MCF 10A (cell line): ENCODE data around the gene AGBL1. TPM values are rescaled to one million over a fixed set of nuclear protein-coding genes. Genes with fewer than 3 reads are reported as not detected.

ENCODE experiments used
- BruUV-seq: library from RNA; stranded (reverse); fragments of 400-500 nt; replicated peaks from 2 replicates; lab custom pipeline; 2021; lab: Mats Ljungman, UMichigan
- CTCF ChIA-PET: fragments of 300-600 bp; sonication (Branson Sonifier 250); formaldehyde crosslinking; extraction: SDS; loops from one replicate; lab custom pipeline; 2021; ENCODE audit warnings: antibody characterized with exemption, inconsistent platforms; lab: Yijun Ruan, JAX
- POLR2A ChIA-PET: fragments of 300-600, 350-650 bp; sonication (Branson Sonifier 250); formaldehyde crosslinking; extraction: SDS; loops from one replicate; lab custom pipeline; 2020; ENCODE audit warnings: antibody characterized with exemption, inconsistent platforms; lab: Yijun Ruan, JAX
- DNase-seq: peaks from one replicate; pipeline ENCODE4 v3.0.0-alpha.2; 2018; ENCODE audit not compliant: unreplicated experiment
- H3K27ac Mint-ChIP-seq: one replicate; pipeline ENCODE4 v1.8.0; 2022; ENCODE audit warnings: mild to moderate bottlenecking, low read depth, mixed read lengths; ENCODE audit not compliant: unreplicated experiment
- H3K27me3 Mint-ChIP-seq: one replicate; pipeline ENCODE4 v1.8.0; 2022; ENCODE audit warnings: mixed read lengths; ENCODE audit not compliant: insufficient read depth, unreplicated experiment
- H3K36me3 Mint-ChIP-seq: one replicate; pipeline ENCODE4 v1.8.0; 2022; ENCODE audit warnings: mild to moderate bottlenecking, moderate library complexity, mixed read lengths; ENCODE audit not compliant: insufficient read depth, unreplicated experiment
- H3K4me1 Mint-ChIP-seq: one replicate; pipeline ENCODE4 v1.8.0; 2022; ENCODE audit warnings: mixed read lengths; ENCODE audit not compliant: insufficient read depth, unreplicated experiment
- H3K4me3 Mint-ChIP-seq: one replicate; pipeline ENCODE4 v1.8.0; 2022; ENCODE audit warnings: mild to moderate bottlenecking, moderate library complexity, mixed read lengths; ENCODE audit not compliant: unreplicated experiment
- H3K9me3 Mint-ChIP-seq: one replicate; pipeline ENCODE4 v1.8.0; 2022; ENCODE audit warnings: mixed read lengths; ENCODE audit not compliant: unreplicated experiment
- CTCF ChIP-seq: fragments of 200-600 bp; IDR thresholded peaks from one replicate; pipeline ENCODE4 v1.8.0; 2022; ENCODE audit warnings: antibody characterized with exemption, mild to moderate bottlenecking; ENCODE audit not compliant: unreplicated experiment
- intact Hi-C: fragments of 100-400 bp; cut with micrococcal nuclease; formaldehyde crosslinking; loops from 2 replicates; pipeline ENCODE4 v1.14.1; 2022
- total RNA-seq: library from RNA; stranded (reverse); gene quantifications from 2 replicates; pipeline ENCODE4 v1.2.3, GENCODE V29; 2022

The AGBL1 gene
- total RNA-seq, 1 experiment from 2014 or later: not detected

DNA sequence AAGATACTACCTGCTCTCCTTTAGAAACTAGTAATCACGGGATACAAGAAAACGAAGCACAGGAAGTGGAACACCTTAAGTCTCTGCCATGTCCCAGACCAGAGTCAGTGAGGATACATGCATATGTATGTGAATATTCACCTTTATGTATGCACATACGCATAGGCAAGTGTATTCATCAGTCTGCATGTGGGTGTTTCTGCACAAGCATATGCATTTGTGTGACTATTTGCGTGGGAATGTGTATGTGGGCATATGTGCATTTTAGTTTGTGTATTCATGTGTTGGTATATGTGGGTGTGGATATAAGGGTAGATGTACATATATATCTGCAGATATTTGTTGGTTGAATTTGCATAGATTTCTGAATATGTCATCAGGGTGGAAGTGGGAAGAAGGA is 889.7 kb downstream of the AGBL1 start:
- no peak overlapping the region for H3K27ac Mint-ChIP-seq
- H3K36me3 Mint-ChIP-seq: no peaks in the 10 kb centered on the region
- no peak overlapping the region for H3K4me3 Mint-ChIP-seq
- no TSS peak for BruUV-seq
- intact Hi-C loops: no loop called here
- H3K4me1 Mint-ChIP-seq: no peaks in the 10 kb centered on the region
- H3K27me3 Mint-ChIP-seq: no peaks in the 10 kb centered on the region
- TF ChIP-seq CTCF: no peak
- DNase-seq: no peak
- ChIA-PET CTCF (no interaction called here), POLR2A (no interaction called here)
- H3K9me3 Mint-ChIP-seq: no peaks in the 10 kb centered on the region

- intact Hi-C loops: no loop called here
- no peak overlapping the region for H3K4me3 Mint-ChIP-seq
- no peak for TF ChIP-seq CTCF
- POLR2A ChIA-PET: no interaction called here
- no TSS peak for BruUV-seq
- no peaks in the 10 kb centered on the region for H3K4me1 Mint-ChIP-seq
- H3K36me3 Mint-ChIP-seq: no peaks in the 10 kb centered on the region
- H3K9me3 Mint-ChIP-seq: no peaks in the 10 kb centered on the region
- CTCF ChIA-PET: interaction anchor here (0.7 kb wide), 1 partner anchor 898 kb away, joined by 4 read pairs; no protein-coding TSS in a partner anchor
- H3K27me3 Mint-ChIP-seq: no peaks in the 10 kb centered on the region
- DNase-seq: no peak
- H3K27ac Mint-ChIP-seq: no peak overlapping the region
Measured at GRCh38 chr15:86973284-86973844, 893.7 kb downstream of the AGBL1 start.

- no peaks in the 10 kb centered on the region for H3K9me3 Mint-ChIP-seq
- peaks cover 4% of the 10 kb centered on the region for H3K36me3 Mint-ChIP-seq
- intact Hi-C loops: no loop called here
- ChIA-PET POLR2A (no interaction called here), CTCF (no interaction called here)
- H3K4me1 Mint-ChIP-seq: no peaks in the 10 kb centered on the region
- no TSS peak for BruUV-seq
- TF ChIP-seq CTCF: no peak
- H3K27ac Mint-ChIP-seq: no peak overlapping the region
- H3K27me3 Mint-ChIP-seq: no peaks in the 10 kb centered on the region
- no peak overlapping the region for H3K4me3 Mint-ChIP-seq
- no peak for DNase-seq
Measured at GRCh38 chr15:86988033-86988432, 908.4 kb downstream of the AGBL1 start.

DNA sequence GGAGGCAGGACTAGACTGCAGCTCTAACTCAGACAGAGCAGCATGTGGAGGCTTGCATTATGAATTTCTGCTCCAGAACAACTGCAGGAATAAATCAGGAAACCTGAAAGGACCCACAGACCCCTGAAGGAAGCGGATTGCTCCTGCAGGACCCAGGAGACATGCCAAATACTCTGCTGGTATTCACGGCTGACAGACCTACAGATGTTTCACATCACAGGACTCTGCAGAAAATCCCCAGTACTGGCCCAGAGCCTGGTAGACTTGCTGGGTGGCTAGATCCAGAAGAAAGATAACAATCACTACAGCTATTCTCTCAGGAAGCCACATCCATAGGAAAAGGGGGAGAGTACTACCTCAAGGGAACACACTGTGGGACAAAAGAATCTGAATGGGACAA is 942.1 kb downstream of the AGBL1 start:
- H3K4me3 Mint-ChIP-seq: no peak overlapping the region
- H3K4me1 Mint-ChIP-seq: no peaks in the 10 kb centered on the region

More for the DNA sequence above, 942.1 kb downstream of the AGBL1 start:
- Mint-ChIP-seq H3K27ac (no peak overlapping the region), H3K27me3 (no peaks in the 10 kb centered on the region), H3K9me3 (no peaks in the 10 kb centered on the region), H3K36me3 (no peaks in the 10 kb centered on the region)
- intact Hi-C loops: no loop called here
- DNase-seq: no peak
- no peak for TF ChIP-seq CTCF
- ChIA-PET POLR2A (no interaction called here), CTCF (interaction anchor here (0.8 kb wide), 1 partner anchor 30 kb away, joined by 3 read pairs; no protein-coding TSS in a partner anchor)
- no TSS peak for BruUV-seq
